Measurements from ENCODE around the gene DNPEP.

Gene DNPEP

DNA sequence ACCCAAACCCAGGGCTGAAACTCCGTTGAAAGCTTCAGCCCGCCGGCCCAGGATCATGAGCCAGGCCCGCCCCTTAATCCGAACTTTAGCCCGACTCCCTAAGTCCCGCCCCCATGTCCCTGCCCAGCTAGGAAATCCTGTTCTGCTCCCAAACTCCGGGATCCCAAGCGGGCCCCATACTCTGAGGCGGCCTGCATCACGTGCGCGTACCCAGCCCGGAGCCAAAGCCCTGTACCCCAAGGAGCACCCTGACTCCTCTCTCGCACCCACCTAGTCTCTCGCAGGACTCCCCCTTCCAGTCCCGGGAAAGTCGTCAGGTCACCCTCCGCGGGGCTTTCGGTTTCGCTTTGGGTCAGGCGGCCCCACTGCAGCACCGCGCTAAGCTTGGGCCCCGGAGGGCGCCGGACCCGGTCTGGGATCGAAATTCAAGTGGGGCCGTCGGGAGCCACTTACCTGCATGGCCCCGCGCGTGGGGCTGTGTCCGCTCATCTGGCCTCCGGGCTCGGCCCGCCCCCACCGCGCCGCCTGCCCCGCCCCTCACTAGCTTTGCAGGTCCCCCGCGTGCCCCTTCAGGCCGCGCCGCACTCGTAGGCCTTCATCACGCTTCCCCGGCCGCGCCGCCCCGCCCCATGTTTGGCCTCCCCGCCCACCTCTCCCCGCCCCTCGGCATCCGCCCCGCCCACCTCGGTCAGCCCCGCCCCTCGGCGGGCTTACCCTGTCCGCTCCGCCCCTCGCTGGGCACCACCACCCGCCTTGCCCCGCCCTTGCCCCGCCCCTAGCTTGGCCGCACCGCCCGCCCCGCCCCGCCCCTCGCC lies at the start of gene DNPEP:
Gene DNPEP (minus strand): TSS at position 607 of the 815 bp plus-strand sequence. CDS start 118 bp downstream, at position 489.
- H3K27me3 ChIP-seq (ENCODE audit: control insufficient read depth, insufficient read depth, low read length): no peaks in the 10 kb centered on the region
- H3K27ac ChIP-seq: peak within 1 kb of the TSS; percentile 81
- H3K36me3 ChIP-seq (ENCODE audit: control insufficient read depth, insufficient read depth, low read length): no peaks in the 10 kb centered on the region
- H3K9ac ChIP-seq: peak within 1 kb of the TSS; percentile 80
- peaks cover 3% of the 10 kb centered on the region for H3K4me1 ChIP-seq
- H3K4me2 ChIP-seq (ENCODE audit: low read length): peak within 1 kb of the TSS; percentile 83
- peak within 1 kb of the TSS; percentile 96 for H2AFZ ChIP-seq
- peak within 1 kb of the TSS; percentile 80 for H3K4me3 ChIP-seq (ENCODE audit: low read depth, low read length)
- TF ChIP-seq, protein P1, sequence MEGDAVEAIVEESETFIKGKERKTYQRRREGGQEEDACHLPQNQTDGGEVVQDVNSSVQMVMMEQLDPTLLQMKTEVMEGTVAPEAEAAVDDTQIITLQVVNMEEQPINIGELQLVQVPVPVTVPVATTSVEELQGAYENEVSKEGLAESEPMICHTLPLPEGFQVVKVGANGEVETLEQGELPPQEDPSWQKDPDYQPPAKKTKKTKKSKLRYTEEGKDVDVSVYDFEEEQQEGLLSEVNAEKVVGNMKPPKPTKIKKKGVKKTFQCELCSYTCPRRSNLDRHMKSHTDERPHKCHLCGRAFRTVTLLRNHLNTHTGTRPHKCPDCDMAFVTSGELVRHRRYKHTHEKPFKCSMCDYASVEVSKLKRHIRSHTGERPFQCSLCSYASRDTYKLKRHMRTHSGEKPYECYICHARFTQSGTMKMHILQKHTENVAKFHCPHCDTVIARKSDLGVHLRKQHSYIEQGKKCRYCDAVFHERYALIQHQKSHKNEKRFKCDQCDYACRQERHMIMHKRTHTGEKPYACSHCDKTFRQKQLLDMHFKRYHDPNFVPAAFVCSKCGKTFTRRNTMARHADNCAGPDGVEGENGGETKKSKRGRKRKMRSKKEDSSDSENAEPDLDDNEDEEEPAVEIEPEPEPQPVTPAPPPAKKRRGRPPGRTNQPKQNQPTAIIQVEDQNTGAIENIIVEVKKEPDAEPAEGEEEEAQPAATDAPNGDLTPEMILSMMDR (IDR thresholded peaks at IDR 0.05): no peak
- H3K9me3 ChIP-seq (ENCODE audit: control insufficient read depth, low read length): no peaks in the 10 kb centered on the region
- no peaks in the 10 kb centered on the region for H3K79me2 ChIP-seq

DNA sequence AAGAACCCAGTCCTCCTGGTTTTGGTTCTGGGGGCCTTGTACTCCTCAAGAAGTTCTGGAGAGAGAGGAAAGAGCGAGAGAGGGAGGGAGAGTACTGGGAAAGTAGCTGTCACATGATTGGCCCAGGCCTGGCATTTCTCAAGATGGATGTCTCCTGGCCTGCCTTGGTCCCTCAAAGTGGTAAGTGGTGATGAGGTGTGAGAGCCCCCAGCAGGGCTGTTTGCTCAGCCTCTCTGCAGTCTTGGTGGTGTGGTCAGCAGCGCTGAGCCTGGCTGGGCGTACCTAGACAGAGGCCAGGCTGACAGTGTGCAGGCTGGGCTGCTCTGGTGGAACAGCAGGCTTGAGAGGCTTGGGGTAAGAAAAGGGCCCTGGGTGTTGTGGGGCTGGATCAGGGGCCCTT lies 49.4 kb upstream of the DNPEP start:
- H3K36me3 ChIP-seq (ENCODE audit: control insufficient read depth, insufficient read depth, low read length): no peaks in the 10 kb centered on the region
- no peaks in the 10 kb centered on the region for H3K9me3 ChIP-seq (ENCODE audit: control insufficient read depth, low read length)
- H3K27ac ChIP-seq: no peak overlapping the region
- TF ChIP-seq, protein P1 (IDR thresholded peaks at IDR 0.05): no peak
- no peaks in the 10 kb centered on the region for H3K27me3 ChIP-seq (ENCODE audit: control insufficient read depth, insufficient read depth, low read length)
- H3K79me2 ChIP-seq: no peaks in the 10 kb centered on the region
- no peak overlapping the region for H3K9ac ChIP-seq
- H3K4me3 ChIP-seq (ENCODE audit: low read depth, low read length): no peak overlapping the region
- H3K4me1 ChIP-seq: peaks cover 16% of the 10 kb centered on the region
- H3K4me2 ChIP-seq (ENCODE audit: low read length): no peak overlapping the region
- no peak overlapping the region for H2AFZ ChIP-seq

DNA sequence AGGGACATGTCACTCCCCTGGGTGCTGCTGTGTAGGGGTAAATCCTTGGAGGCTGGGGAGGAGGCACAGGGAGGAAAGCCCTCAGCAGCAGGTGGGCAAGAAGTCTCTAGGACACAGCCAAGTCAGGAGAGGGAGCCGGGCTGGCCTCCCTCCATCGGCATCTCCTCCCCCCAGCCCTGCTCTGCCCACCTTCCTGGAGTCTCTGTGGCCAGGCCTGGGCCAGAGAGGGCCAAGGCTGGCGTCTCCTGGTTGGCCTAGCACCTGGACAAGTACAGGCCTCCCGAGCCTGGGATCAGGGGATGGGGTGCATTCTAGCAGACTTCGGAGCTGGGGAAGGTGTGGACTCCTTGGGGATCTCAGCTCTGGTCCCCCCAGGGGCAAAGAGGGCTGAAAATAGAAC lies 48.8 kb upstream of the DNPEP start:
- TF ChIP-seq, protein P1 (IDR thresholded peaks at IDR 0.05): no peak
- Histone ChIP-seq H3K79me2 (no peaks in the 10 kb centered on the region), H3K4me2 (ENCODE audit: low read length) (no peak overlapping the region), H3K36me3 (ENCODE audit: control insufficient read depth, insufficient read depth, low read length) (no peaks in the 10 kb centered on the region), H2AFZ (no peak overlapping the region), H3K9ac (no peak overlapping the region), H3K27me3 (ENCODE audit: control insufficient read depth, insufficient read depth, low read length) (no peaks in the 10 kb centered on the region), H3K27ac (no peak overlapping the region), H3K4me1 (peaks cover 15% of the 10 kb centered on the region), H3K9me3 (ENCODE audit: control insufficient read depth, low read length) (no peaks in the 10 kb centered on the region), H3K4me3 (ENCODE audit: low read depth, low read length) (no peak overlapping the region)

DNA sequence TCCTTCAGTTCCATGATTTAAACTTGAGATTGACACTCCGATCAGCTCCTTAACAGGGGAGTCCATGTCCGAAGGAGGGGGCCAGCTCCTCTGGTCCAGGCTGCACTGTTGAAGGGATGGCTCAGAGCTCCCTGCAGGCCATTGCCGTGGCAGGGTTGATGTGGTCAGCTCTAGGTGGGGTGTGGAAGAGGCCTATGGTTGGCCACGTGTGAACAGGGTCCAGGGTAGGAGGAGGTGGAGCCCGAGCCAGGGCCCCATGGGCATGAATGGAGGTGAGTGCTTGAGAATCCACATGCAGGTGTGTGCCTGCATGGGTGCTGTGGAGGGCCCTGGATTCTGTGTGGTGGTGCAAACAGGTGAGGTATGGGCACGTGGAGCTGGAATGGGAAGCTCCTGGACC lies 48.0 kb upstream of the DNPEP start:
- Histone ChIP-seq H3K9ac (no peak overlapping the region), H3K79me2 (no peaks in the 10 kb centered on the region), H2AFZ (no peak overlapping the region), H3K9me3 (ENCODE audit: control insufficient read depth, low read length) (no peaks in the 10 kb centered on the region), H3K4me2 (ENCODE audit: low read length) (no peak overlapping the region), H3K27ac (no peak overlapping the region), H3K36me3 (ENCODE audit: control insufficient read depth, insufficient read depth, low read length) (no peaks in the 10 kb centered on the region), H3K4me3 (ENCODE audit: low read depth, low read length) (no peak overlapping the region), H3K4me1 (peaks cover 9% of the 10 kb centered on the region), H3K27me3 (ENCODE audit: control insufficient read depth, insufficient read depth, low read length) (no peaks in the 10 kb centered on the region)
- TF ChIP-seq, protein P1 (IDR thresholded peaks at IDR 0.05): no peak

Data from parathyroid adenoma (tissue), 2 donors.